Omental fat pad (tissue), 4 donors: ENCODE data around the gene FARS2. TPM values are rescaled to one million over a fixed set of nuclear protein-coding genes. Genes with fewer than 3 reads are reported as not detected.

Source experiments
- ATAC-seq: fragments of 150-250 bp; one replicate; pipeline ENCODE4 v1.9.1; 2016; ENCODE audit warnings: mild to moderate bottlenecking, moderate library complexity; ENCODE audit not compliant: low FRiP score
- DNase-seq: peaks from one replicate; pipeline ENCODE4 v3.0.0-alpha.2; 2019; ENCODE audit warnings: low spot score
- total RNA-seq, 4 donors: library from RNA; depleted of rRNA; stranded (reverse); fragments of >200 nt; gene quantifications; one replicate each; pipeline ENCODE4 v1.1.0, GENCODE V29; 2016
- TF ChIP-seq, protein P1 (sequence below), 3 donors: fragments of 450-650 bp; IDR thresholded peaks; one replicate each; pipeline ENCODE4 v1.5.1; 2016 to 2017; ENCODE audit warnings: antibody characterized with exemption in 3 of 3, mild to moderate bottlenecking in 3 of 3, moderate library complexity in 2 of 3

FARS2 gene
- total RNA-seq, result 10 to 100 TPM; 12.5 to 18.1 (median 14.5) TPM

GRCh38 chr6:5260661-5261544 is at the start of gene FARS2, which contains the start of gene LYRM4:
Gene FARS2 (plus strand): TSS chr6:5261513.
Gene LYRM4 (minus strand): TSS chr6:5260950. CDS start chr6:5260733, 217 bp downstream.
- DNase-seq (peak; percentile 68), ATAC-seq (peak; percentile 98)
- TF ChIP-seq, protein P1, sequence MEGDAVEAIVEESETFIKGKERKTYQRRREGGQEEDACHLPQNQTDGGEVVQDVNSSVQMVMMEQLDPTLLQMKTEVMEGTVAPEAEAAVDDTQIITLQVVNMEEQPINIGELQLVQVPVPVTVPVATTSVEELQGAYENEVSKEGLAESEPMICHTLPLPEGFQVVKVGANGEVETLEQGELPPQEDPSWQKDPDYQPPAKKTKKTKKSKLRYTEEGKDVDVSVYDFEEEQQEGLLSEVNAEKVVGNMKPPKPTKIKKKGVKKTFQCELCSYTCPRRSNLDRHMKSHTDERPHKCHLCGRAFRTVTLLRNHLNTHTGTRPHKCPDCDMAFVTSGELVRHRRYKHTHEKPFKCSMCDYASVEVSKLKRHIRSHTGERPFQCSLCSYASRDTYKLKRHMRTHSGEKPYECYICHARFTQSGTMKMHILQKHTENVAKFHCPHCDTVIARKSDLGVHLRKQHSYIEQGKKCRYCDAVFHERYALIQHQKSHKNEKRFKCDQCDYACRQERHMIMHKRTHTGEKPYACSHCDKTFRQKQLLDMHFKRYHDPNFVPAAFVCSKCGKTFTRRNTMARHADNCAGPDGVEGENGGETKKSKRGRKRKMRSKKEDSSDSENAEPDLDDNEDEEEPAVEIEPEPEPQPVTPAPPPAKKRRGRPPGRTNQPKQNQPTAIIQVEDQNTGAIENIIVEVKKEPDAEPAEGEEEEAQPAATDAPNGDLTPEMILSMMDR (IDR thresholded peaks at IDR 0.05), result no peak

DNA sequence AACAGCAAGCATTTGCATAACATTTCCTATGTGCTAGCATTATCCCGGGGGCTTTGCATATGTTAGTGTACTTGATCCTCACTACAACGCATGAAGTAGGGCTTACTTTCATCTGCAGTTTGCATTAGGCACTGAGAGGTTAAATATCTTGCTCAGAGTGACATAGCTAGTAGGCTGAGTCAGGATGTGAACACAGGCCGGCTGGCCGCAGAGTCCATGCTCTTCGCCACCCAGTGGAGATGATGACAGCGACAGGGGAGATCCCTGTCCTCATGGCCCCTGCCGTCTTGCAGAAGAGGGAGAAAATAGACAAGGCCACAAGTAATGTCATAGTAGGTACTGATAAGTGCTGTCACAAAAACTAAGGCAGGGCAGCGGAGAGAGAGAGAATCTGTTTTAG is 47.5 kb upstream of the FARS2 start:
- TF ChIP-seq, protein P1 (IDR thresholded peaks at IDR 0.05), result no peak
- no peak for DNase-seq
- no peak for ATAC-seq

- no peak for ATAC-seq
- TF ChIP-seq, protein P1 (IDR thresholded peaks at IDR 0.05), result no peak
- DNase-seq, result no peak
Observed at GRCh38 chr6:5214570-5215052, 46.7 kb upstream of the FARS2 start.

DNA sequence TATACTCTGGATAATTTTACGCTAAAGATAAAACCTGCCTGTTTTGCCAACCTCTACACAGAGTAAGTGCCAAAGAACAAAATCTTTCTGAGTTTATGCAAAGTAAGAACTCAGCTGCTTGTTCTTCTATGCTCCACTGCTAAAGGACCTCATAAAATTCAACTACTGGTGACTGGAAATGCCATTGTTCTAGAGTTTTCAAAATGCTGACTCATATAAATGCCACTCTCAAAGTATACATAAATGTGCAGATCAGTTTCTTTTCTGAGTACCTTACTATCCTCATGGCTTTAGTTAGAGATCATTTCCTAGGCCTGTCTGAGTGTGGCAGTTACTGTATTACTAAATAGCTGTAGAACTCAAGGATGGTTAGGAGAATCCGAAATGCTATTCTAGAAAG is 46.2 kb upstream of the FARS2 start:
- ATAC-seq (no peak), DNase-seq (no peak)
- TF ChIP-seq, protein P1 (IDR thresholded peaks at IDR 0.05), result no peak

GRCh38 chr6:5215799-5216198 is 45.5 kb upstream of the FARS2 start:
- ATAC-seq, result no peak

DNA sequence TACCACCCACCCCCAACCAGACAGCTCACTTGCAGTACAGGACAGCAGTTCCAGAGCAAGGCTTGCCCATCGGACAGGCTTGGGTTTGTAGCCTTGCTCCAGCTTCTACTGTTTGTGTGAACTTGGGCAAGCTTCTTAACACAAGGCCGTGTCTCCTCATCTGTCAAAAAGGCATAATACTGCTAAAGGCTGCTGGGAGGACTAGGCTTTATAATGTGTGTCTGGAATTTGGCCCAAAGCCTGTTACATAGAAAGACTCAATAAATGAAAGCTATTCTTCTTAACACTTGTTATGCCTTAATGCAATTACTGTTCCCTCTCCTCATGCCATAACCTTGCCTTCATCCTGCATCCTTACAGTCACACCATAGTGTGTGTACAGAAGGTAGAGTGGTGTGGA is 44.0 kb upstream of the FARS2 start:
- TF ChIP-seq, protein P1 (IDR thresholded peaks at IDR 0.05), result no peak
- ATAC-seq (no peak), DNase-seq (no peak)

More at GRCh38 chr6:5215799-5216198, 45.5 kb upstream of the FARS2 start:
- TF ChIP-seq, protein P1 (IDR thresholded peaks at IDR 0.05), result no peak
- DNase-seq, result no peak
